ENCODE data around the gene PDE8A. TPM values are rescaled to one million over a fixed set of nuclear protein-coding genes. Genes with fewer than 3 reads are reported as not detected.

PDE8A gene
- total RNA-seq, 4 donors from 2014 or later: 14.0 to 28.6 (median 22.2) TPM

DNA sequence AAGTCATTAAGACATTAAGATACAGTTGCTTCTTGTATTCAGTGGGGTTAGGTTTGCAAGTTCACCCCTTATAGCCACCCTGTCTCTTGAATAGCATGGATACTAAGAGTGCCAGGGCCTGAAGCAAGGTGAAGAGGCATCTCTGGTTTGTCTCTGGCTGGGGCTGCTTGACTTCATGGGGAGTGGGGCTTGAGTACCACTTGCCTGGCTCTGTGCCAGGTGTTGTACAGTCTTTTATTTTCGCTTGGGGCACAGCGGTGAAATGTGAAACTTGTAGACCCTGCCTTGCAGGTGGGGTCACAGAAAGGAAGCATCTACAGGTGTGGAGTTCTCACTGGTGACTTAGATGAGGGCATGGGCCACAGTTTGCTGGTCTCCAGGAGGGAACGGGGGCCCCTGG is 152.1 kb downstream of the PDE8A start:
- Histone ChIP-seq H3K4me3 (no peak overlapping the region), H3K27ac (no peak overlapping the region), H3K27me3 (no peaks in the 10 kb centered on the region), H3K9me3 (peaks cover 0 to 7% (median 0%) of the 10 kb centered on the region in 3 donors), H3K4me1 (no peaks in the 10 kb centered on the region), H3K36me3 (peaks cover 0 to 95% (median 19%) of the 10 kb centered on the region in 3 donors)
- intact Hi-C loops (cut with DNase I): no loop called here
- TF ChIP-seq CTCF (IDR thresholded peaks at IDR 0.05) (no peak), POLR2A (IDR thresholded peaks at IDR 0.05) (no peak)
- DNase-seq: no peak
- WGBS, 2 donors: 100% methylated on average over 2 of the region's 3 CpGs

GRCh38 chr15:85137489-85138168 is 156.0 kb downstream of the PDE8A start:
- no peak for DNase-seq
- Histone ChIP-seq H3K9me3 (no peaks in the 10 kb centered on the region), H3K4me1 (peaks cover 0 to 4% (median 0%) of the 10 kb centered on the region in 3 donors), H3K36me3 (peaks cover 0 to 72% (median 19%) of the 10 kb centered on the region in 3 donors), H3K4me3 (no peak overlapping the region), H3K27me3 (no peaks in the 10 kb centered on the region), H3K27ac (no peak overlapping the region)
- intact Hi-C loops (cut with DNase I): no loop called here
- 75 to 80% methylated on average over 8 to 10 of the region's 11 CpGs for whole genome bisulfite sequencing, 2 donors
- TF ChIP-seq POLR2A (IDR thresholded peaks at IDR 0.05): no peak
- no peak for TF ChIP-seq CTCF (IDR thresholded peaks at IDR 0.05)

- Histone ChIP-seq H3K27ac (no peak overlapping the region), H3K4me1 (peaks cover 0 to 5% (median 0%) of the 10 kb centered on the region in 3 donors), H3K36me3 (peaks cover 0 to 55% (median 19%) of the 10 kb centered on the region in 3 donors), H3K27me3 (no peaks in the 10 kb centered on the region), H3K4me3 (no peak overlapping the region), H3K9me3 (no peaks in the 10 kb centered on the region)
- intact Hi-C loops (cut with DNase I): no loop called here
- no peak for DNase-seq
- TF ChIP-seq CTCF (IDR thresholded peaks at IDR 0.05): no peak
- 88 to 94% methylated on average over 2 of the region's 2 CpGs for WGBS, 2 donors
Observed at GRCh38 chr15:85139391-85139790, 157.7 kb downstream of the PDE8A start.

DNA sequence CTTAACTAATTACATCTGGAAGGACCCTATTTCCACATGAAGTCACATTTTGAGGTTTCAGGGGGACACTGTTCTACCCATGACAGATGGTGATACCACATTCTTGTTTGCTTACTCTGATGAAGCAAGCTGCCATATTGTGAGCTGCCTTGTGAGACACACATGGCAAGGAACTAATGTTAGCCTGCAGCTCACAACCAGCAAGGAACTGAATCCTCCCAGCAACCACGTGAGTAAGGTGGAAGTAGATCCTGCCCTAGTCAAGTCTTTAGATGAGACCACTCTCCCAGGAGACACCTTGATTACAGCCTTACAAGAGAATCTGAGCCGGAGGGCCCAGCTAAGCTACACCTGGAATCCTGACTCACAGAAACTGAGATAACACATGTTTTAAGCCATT is 160.1 kb downstream of the PDE8A start:
- no peak overlapping the region for H3K4me3 ChIP-seq
- TF ChIP-seq CTCF (IDR thresholded peaks at IDR 0.05) (no peak), POLR2A (IDR thresholded peaks at IDR 0.05) (no peak)
- DNase-seq: no peak
- no peaks in the 10 kb centered on the region for H3K27me3 ChIP-seq
- peaks cover 0 to 31% (median 13%) of the 10 kb centered on the region in 3 donors for H3K36me3 ChIP-seq
- peaks cover 0 to 5% (median 0%) of the 10 kb centered on the region in 3 donors for H3K4me1 ChIP-seq
- no peak overlapping the region for H3K27ac ChIP-seq
- intact Hi-C loops (cut with DNase I): no loop called here
- 58 to 71% methylated on average over 2 of the region's 2 CpGs for WGBS, 2 donors
- no peaks in the 10 kb centered on the region for H3K9me3 ChIP-seq

DNA sequence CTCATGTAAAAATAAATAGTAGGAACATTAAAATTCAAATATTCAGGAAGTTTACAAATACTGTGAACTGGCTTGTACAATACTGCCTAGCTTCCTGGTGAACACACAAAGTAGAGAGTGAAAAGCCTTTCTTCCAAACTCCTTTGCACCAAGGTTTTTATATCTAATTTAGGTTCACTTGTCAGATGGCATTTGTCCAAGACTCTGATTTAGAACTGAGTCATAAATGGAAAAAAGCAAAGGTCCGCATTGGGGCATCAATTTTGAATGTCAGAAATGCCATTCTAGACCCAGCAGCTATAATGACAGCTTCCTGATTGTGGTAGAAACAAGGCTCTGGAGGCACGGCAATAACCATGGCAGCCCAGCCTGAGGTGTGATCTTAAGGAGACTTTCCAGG is 160.7 kb downstream of the PDE8A start:
- DNase-seq: no peak
- Histone ChIP-seq H3K27me3 (no peaks in the 10 kb centered on the region), H3K27ac (no peak overlapping the region), H3K4me1 (peaks cover 0 to 5% (median 0%) of the 10 kb centered on the region in 3 donors), H3K36me3 (peaks cover 0 to 25% (median 12%) of the 10 kb centered on the region in 3 donors), H3K4me3 (no peak overlapping the region), H3K9me3 (no peaks in the 10 kb centered on the region)
- TF ChIP-seq CTCF (IDR thresholded peaks at IDR 0.05) (no peak), POLR2A (IDR thresholded peaks at IDR 0.05) (no peak)
- intact Hi-C loops (cut with DNase I): no loop called here
- 6 to 17% methylated on average over 2 of the region's 2 CpGs for WGBS, 2 donors
